ENCODE data around the gene HDAC9. TPM values are rescaled to one million over a fixed set of nuclear protein-coding genes. Genes with fewer than 3 reads are reported as not detected.

HDAC9 gene
- total and polyA plus RNA-seq, 2 donors: 3.3 to 61.6 TPM

DNA sequence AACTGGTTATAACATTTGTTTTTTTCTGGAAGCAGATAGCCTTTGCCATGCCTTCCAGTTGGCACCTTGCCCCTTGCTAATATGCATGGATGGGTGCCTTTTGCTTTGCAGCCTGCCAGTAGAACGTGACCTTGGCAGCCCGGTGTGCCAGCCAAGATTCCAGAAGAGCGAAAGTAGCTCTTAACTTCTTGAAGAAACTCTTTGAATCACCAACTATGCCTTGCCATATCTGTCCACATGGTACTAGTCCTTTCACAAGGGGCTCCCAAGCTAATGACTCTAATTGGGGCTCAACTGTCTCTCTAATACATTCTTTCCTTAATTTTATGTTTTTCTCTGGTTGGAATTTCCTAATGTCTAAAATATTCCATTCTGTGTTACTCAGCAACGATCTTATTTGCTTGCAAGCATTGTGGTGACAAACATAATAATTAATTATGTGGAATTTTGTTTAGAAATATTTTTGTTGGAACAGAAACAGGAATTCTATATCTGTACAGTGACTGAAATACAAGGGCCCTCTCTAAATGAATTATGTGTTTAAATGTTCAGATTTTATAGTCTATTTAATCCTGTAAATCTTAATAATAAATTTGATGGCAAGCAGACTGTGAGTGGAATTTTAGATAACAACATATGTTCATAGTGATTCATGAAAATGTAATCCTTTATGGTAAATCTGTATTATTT lies 45.8 kb downstream of the HDAC9 start:
- H3K4me1 ChIP-seq (ENCODE audit: insufficient read depth): no peaks in the 10 kb centered on the region
- no peak overlapping the region for H3K27ac ChIP-seq (ENCODE audit: low read depth)
- H3K4me3 ChIP-seq (ENCODE audit: low read depth, low read length): no peak overlapping the region
- no peaks in the 10 kb centered on the region for H3K36me3 ChIP-seq (ENCODE audit: insufficient read depth)
- no peak for DNase-seq (ENCODE audit: extremely low spot score)
- WGBS: 22% methylated on average over 4 of the region's 4 CpGs

DNA sequence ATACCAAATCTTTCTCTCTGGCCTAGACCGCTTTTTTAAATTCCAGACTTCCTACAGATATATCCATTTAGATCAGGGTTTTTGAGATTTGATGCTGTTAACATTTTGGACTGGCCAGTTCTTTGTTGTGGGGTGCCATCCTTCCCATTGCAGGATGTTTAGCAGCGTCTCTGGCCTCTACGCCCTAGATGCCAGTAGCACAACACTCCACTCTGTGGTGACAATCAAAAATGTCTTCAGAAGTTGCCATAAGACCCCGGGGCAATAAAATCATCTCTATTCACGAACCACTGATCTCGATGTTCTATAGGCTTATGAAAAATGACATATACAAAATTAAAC lies 46.3 kb downstream of the HDAC9 start:
- H3K27ac ChIP-seq (ENCODE audit: low read depth): no peak overlapping the region

DNA sequence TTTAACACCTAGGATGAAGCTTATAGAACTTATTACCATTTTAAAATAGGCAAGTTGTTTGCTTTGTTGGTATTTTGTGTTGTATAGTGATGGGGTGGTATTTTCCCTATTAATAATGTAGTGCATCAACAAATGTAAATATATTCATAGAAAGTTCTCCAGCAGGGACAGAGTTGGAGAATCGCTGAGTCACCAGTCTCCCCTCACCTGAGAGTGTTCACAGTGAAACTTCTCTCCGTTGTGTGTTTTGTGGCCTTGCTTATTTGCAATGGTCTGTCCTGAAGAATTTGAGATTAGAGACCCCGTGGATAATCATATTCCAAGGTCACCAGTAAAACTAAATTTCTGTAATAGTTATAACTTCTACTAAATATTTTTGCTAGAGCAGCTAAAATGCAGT lies 51.0 kb downstream of the HDAC9 start:
- WGBS: 65% methylated on average over 3 of the region's 3 CpGs
- no peaks in the 10 kb centered on the region for H3K36me3 ChIP-seq (ENCODE audit: insufficient read depth)
- no peak overlapping the region for H3K4me3 ChIP-seq (ENCODE audit: low read depth, low read length)
- H3K4me1 ChIP-seq (ENCODE audit: insufficient read depth): no peaks in the 10 kb centered on the region
- no peak overlapping the region for H3K27ac ChIP-seq (ENCODE audit: low read depth)
- no peak for DNase-seq (ENCODE audit: extremely low spot score)

More for the DNA sequence above, 46.3 kb downstream of the HDAC9 start:
- H3K36me3 ChIP-seq (ENCODE audit: insufficient read depth): no peaks in the 10 kb centered on the region
- WGBS: 38% methylated on average over 6 of the region's 6 CpGs
- H3K4me1 ChIP-seq (ENCODE audit: insufficient read depth): no peaks in the 10 kb centered on the region
- no peak for DNase-seq (ENCODE audit: extremely low spot score)
- H3K4me3 ChIP-seq (ENCODE audit: low read depth, low read length): no peak overlapping the region

DNA sequence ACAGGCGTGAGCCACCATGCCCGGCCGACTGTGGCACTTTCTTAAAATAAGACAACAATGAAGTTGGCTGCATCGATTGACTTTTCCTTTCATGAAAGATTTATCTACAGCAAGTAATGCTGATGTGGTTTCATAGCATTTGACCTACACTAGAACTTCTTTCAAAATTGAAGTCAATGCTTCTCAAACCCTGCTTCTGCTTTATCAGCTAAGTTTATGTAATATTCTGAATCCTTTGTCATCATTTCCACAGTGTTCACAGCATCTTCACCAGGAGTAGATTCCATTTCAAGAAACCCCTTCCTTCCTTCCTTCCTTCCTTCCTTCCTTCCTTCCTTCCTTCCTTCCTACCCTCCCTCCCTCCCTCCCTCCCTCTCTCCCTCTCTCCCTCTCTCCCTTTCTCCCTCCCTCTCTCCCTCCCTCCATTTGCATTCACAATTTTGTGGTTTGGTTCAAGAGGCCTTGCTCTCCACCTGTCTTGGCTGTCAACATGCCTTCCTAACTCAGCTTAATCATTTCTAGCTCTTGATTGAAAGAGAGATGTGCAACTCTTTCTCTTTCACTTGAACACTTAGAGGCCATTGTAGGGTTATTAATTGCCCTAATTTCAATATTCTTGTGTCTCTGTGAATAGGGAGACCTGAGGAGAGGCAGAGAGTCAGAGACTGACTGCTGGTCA lies 52.1 kb downstream of the HDAC9 start:
- no peak for DNase-seq (ENCODE audit: extremely low spot score)

DNA sequence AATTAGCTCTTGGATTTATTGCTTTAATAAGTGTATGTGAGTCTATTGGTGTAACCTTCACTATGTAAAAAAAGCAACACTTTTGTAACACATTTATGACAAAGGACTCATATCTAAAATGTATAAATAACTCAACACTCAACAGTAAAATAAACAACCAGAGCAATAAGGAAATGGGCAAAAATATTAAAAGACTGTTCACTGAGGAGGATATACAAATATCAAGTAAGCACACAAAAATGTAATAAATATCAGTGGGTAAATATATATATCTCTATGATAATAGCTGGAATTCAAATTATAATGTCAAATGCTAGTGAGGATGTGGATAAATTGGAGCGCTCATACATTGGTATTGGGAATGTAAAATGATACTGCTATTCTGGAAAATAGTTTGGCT lies 53.0 kb downstream of the HDAC9 start:
- WGBS: 94% methylated on average over 1 of the region's 1 CpG

More for the DNA sequence above, 52.1 kb downstream of the HDAC9 start:
- H3K4me3 ChIP-seq (ENCODE audit: low read depth, low read length): no peak overlapping the region
- no peak overlapping the region for H3K27ac ChIP-seq (ENCODE audit: low read depth)
- 93% methylated on average over 4 of the region's 4 CpGs for WGBS
- H3K36me3 ChIP-seq (ENCODE audit: insufficient read depth): no peaks in the 10 kb centered on the region
- no peaks in the 10 kb centered on the region for H3K4me1 ChIP-seq (ENCODE audit: insufficient read depth)

DNA sequence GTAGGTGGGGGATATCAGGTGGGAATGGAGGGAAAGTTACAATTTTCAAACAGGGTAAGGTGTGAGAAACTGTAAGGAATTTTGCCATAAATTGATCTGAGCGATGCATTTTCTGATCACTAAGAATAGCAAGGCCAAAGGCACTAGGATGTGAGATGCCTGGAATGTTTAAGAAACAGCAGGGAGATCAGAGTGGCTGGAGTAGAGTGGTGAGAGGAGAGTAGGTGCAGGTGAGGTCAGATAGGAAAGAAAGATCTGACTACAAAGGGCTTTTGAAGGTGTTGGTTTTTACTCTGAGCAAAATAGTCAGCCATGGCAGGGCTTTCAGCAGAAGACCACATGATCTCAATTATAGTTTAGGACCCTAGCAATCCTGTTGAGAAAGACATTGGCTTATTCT lies 55.0 kb downstream of the HDAC9 start:
- Histone ChIP-seq H3K36me3 (ENCODE audit: insufficient read depth) (no peaks in the 10 kb centered on the region), H3K4me3 (ENCODE audit: low read depth, low read length) (no peak overlapping the region), H3K4me1 (ENCODE audit: insufficient read depth) (no peaks in the 10 kb centered on the region), H3K27ac (ENCODE audit: low read depth) (no peak overlapping the region)
- no peak for DNase-seq (ENCODE audit: extremely low spot score)
- WGBS: 96% methylated on average over 1 of the region's 1 CpG

More for the DNA sequence above, 53.0 kb downstream of the HDAC9 start:
- H3K27ac ChIP-seq (ENCODE audit: low read depth): no peak overlapping the region
- no peaks in the 10 kb centered on the region for H3K4me1 ChIP-seq (ENCODE audit: insufficient read depth)
- no peak overlapping the region for H3K4me3 ChIP-seq (ENCODE audit: low read depth, low read length)
- H3K36me3 ChIP-seq (ENCODE audit: insufficient read depth): no peaks in the 10 kb centered on the region
- DNase-seq (ENCODE audit: extremely low spot score): no peak

DNA sequence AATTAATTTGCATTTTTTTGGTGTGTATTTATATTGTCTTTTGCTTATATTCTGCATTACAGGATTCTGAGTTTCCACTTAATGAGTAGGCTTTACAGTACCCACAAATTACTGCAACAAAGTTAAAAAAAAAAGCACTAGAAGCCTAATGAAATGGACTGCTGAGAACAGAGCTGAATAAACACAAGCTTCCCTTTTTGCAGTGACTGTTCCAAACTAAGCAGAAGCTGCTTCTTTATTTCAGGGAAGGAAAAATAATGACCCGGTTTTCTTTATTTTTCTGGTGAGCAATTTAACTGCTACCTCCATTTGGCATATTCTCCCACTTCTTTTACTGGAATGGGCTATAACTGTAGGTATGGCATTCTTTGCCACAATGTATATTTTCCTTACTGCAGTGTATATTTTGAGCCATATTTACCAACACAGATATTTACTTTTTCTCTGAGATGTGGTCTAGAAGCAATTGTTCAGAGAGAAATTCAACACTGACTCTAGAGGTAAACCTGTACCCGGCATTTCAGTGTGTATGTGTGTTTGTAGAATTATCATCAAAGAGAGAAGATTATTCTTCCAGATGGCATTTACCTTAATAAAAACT lies 56.9 kb downstream of the HDAC9 start:
- WGBS: 25% methylated on average over 2 of the region's 2 CpGs
- DNase-seq (ENCODE audit: extremely low spot score): no peak
- Histone ChIP-seq H3K27ac (ENCODE audit: low read depth) (no peak overlapping the region), H3K4me1 (ENCODE audit: insufficient read depth) (no peaks in the 10 kb centered on the region), H3K4me3 (ENCODE audit: low read depth, low read length) (no peak overlapping the region), H3K36me3 (ENCODE audit: insufficient read depth) (no peaks in the 10 kb centered on the region)

DNA sequence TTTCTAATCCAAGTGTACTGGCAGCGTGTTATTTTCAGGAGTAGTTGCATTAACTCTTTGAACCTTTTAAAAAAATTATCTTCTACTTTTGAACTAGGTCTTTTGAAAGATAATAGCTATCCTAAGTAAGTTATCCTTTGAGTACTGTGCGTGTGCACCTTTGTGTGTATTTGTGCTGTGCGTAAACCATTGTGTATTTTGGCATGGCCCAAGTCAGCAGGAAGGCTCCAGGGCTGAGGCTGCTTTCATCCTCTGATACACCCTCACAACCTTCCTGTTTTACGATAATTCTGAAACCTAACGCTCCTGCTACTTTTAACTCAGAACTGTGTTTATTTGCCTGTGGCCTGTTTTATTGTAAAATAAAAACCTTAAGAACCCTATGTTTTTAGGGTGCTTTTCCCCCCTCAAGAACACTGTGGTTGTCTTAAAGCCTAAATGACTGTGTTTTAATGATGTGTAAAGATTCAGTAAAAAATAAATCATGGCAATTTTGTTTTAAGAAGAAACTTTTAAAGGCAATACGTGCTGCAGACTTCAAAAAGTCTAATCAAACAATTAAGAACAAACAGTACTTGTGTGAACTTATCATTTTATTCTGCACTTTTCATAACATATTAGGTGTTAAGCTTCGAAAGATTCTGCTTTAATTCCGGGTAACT lies 57.5 kb downstream of the HDAC9 start:
- Histone ChIP-seq H3K4me1 (ENCODE audit: insufficient read depth) (no peaks in the 10 kb centered on the region), H3K27ac (ENCODE audit: low read depth) (no peak overlapping the region), H3K4me3 (ENCODE audit: low read depth, low read length) (no peak overlapping the region), H3K36me3 (ENCODE audit: insufficient read depth) (no peaks in the 10 kb centered on the region)
- no peak for DNase-seq (ENCODE audit: extremely low spot score)
- WGBS: 45% methylated on average over 8 of the region's 8 CpGs

DNA sequence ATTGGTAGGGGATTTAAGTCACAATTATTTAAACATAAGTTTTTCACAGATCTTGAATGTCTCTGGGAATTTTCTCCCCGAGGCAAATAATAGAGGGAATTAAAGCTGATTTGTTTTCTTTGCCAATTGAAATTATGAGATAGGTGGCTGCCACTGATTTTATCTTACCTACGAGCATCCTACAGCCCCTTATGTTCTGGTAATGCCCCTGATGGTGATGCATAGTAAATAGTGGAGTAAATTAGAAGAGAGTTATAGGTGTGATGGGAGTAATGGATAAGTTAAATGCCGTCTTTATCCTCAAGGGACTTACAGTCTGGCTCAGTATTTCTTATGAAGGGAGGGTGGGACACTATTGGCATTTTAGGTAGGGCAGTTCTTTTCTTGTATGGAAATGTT lies 58.1 kb downstream of the HDAC9 start:
- H3K36me3 ChIP-seq (ENCODE audit: insufficient read depth): no peaks in the 10 kb centered on the region
- WGBS: 59% methylated on average over 3 of the region's 3 CpGs
- H3K27ac ChIP-seq (ENCODE audit: low read depth): no peak overlapping the region
- DNase-seq (ENCODE audit: extremely low spot score): no peak
- no peak overlapping the region for H3K4me3 ChIP-seq (ENCODE audit: low read depth, low read length)
- no peaks in the 10 kb centered on the region for H3K4me1 ChIP-seq (ENCODE audit: insufficient read depth)

DNA sequence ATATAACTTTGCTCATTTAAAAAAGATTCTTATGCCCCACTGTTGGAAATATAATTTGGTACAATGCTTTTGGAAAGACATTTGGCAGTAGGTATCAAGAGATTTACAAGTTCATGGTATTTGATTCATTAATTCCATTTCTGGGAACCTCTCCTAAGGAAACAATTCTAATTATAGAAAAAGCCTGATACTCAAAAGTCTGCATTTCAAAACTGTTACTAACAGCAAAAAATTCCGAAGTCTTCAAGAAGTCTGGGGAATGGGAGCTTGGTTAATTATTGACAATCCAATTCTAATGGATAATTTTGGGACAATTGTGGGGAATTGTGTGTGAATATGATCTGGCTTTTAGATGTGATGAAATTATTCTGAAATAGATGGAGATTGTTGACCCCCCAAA lies 59.6 kb downstream of the HDAC9 start:
- WGBS: 58% methylated on average over 1 of the region's 1 CpG
- H3K27ac ChIP-seq (ENCODE audit: low read depth): no peak overlapping the region

DNA sequence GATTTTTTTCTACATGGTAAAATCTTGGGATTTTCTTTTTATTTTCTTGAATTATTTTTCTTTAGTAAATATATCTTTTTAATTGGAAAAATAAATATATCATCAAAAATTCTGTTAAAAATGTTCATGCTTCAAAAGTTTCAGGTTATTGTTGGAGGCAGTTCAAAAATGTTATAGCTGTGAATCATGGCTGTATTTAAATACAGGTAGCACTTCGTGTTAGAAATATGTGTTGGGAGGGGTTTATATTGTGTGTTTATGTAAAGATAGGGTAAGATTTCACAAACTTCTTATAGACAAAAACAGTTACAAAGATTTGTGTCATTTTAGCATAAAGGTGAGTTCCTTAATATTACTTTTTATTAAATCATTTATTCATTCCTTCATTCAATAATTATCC lies 60.4 kb downstream of the HDAC9 start:
- H3K36me3 ChIP-seq (ENCODE audit: insufficient read depth): no peaks in the 10 kb centered on the region

More for the DNA sequence above, 59.6 kb downstream of the HDAC9 start:
- Histone ChIP-seq H3K4me3 (ENCODE audit: low read depth, low read length) (no peak overlapping the region), H3K4me1 (ENCODE audit: insufficient read depth) (no peaks in the 10 kb centered on the region), H3K36me3 (ENCODE audit: insufficient read depth) (no peaks in the 10 kb centered on the region)
- DNase-seq (ENCODE audit: extremely low spot score): no peak

DNA sequence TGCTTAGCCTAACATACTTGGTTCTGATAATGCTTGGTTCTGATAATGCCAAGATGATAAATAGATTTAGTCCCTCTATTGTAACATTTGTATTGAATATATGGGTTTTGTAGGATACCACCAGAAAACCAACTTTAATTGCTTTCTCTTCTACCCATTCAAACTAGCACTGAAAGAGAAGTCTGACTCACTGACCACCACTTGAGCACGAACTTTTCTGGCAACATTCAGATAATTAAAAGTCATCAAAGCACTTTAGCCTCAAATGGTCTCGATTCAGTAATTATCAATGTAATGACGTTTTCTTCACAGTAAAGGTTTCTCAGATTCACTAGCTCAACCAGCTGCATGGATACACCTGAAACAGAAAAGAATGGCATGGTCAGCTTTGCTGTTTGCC lies 63.0 kb downstream of the HDAC9 start:
- WGBS: 86% methylated on average over 3 of the region's 3 CpGs
- Histone ChIP-seq H3K4me1 (ENCODE audit: insufficient read depth) (no peaks in the 10 kb centered on the region), H3K4me3 (ENCODE audit: low read depth, low read length) (no peak overlapping the region), H3K27ac (ENCODE audit: low read depth) (no peak overlapping the region), H3K36me3 (ENCODE audit: insufficient read depth) (no peaks in the 10 kb centered on the region)
- DNase-seq (ENCODE audit: extremely low spot score): no peak

More for the DNA sequence above, 60.4 kb downstream of the HDAC9 start:
- WGBS: 89% methylated on average over 1 of the region's 1 CpG
- no peaks in the 10 kb centered on the region for H3K4me1 ChIP-seq (ENCODE audit: insufficient read depth)
- no peak overlapping the region for H3K4me3 ChIP-seq (ENCODE audit: low read depth, low read length)
- DNase-seq (ENCODE audit: extremely low spot score): no peak
- no peak overlapping the region for H3K27ac ChIP-seq (ENCODE audit: low read depth)

DNA sequence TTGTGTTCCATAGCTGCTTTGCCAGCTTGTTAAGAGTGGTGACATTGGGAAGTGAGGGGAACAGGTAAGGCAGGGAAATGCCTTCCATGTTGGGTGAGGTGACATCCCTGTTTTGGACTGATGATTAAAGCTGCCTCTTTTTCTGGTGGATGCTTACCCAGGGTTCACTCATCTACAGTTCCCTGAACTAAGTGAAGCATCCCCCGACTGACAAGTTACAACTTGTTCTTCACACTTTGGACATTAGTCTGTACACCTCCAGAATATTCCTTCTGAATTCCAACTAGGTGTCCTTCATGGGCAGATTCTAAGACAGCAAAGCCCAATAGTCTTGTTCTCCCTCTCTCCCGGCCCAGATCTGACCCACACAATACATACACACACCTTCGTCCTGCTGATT lies 63.4 kb downstream of the HDAC9 start:
- Histone ChIP-seq H3K36me3 (ENCODE audit: insufficient read depth) (no peaks in the 10 kb centered on the region), H3K4me3 (ENCODE audit: low read depth, low read length) (no peak overlapping the region), H3K27ac (ENCODE audit: low read depth) (no peak overlapping the region), H3K4me1 (ENCODE audit: insufficient read depth) (no peaks in the 10 kb centered on the region)
- no peak for DNase-seq (ENCODE audit: extremely low spot score)
- WGBS: 96% methylated on average over 3 of the region's 3 CpGs

DNA sequence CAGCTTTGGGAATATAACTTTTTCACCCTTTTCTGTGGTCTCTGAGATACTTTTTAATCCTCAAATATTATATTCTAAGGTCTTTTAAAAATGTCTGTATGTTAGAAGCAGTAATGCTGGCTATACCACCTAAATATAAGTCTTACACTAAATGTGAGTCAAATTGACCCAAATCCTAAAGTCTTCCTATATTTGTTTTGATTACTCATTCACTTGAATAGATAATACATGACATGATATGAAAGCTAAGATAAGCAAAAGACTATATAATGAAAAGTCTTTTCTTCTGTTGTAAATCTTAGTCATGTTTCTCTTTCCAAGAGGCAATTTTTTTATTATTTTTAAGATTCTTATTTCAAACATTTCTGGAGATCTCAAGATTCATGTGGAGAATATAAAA lies 64.2 kb downstream of the HDAC9 start:
- H3K4me3 ChIP-seq (ENCODE audit: low read depth, low read length): no peak overlapping the region
- H3K4me1 ChIP-seq (ENCODE audit: insufficient read depth): no peaks in the 10 kb centered on the region
- DNase-seq (ENCODE audit: extremely low spot score): no peak
- H3K36me3 ChIP-seq (ENCODE audit: insufficient read depth): no peaks in the 10 kb centered on the region
- H3K27ac ChIP-seq (ENCODE audit: low read depth): no peak overlapping the region
